Neural cell (in vitro differentiated cells): ENCODE data around the gene CSAD. TPM values are rescaled to one million over a fixed set of nuclear protein-coding genes. Genes with fewer than 3 reads are reported as not detected.
"Not testable (repeated sequence)": the region's sequence is repeated elsewhere in the genome, so short reads cannot be mapped to it uniquely, and the experiment has no call there.

ENCODE experiments used
- H2AFZ ChIP-seq: fragments of 200-600, 300-800 bp; sonication (generic), shearing (Covaris generic); 2 replicates; pipeline ENCODE4 v1.6.0; 2014; ENCODE audit warnings: low read depth, mild to moderate bottlenecking, antibody characterized with exemption, low read length, moderate library complexity
- H3F3A ChIP-seq: fragments of 200-600 bp; shearing (Covaris generic); 2 replicates; pipeline ENCODE4 v1.6.1; 2016; ENCODE audit warnings: mild to moderate bottlenecking, moderate library complexity, mixed read lengths, antibody characterized with exemption, low read length; ENCODE audit not compliant: insufficient read depth, poor library complexity, severe bottlenecking
- H3K27ac ChIP-seq: fragments of 200-600, 300-800 bp; sonication (generic), shearing (Covaris generic); 2 replicates; pipeline ENCODE4 v1.5.1; 2014; ENCODE audit warnings: mild to moderate bottlenecking, low read length, moderate library complexity
- H3K27me3 ChIP-seq: fragments of 300-800, 200-600 bp; sonication (generic), shearing (Covaris generic); 2 replicates; pipeline ENCODE4 v1.6.0; 2014; ENCODE audit warnings: mild to moderate bottlenecking, low read depth, low read length, moderate library complexity; ENCODE audit not compliant: insufficient read depth
- H3K36me3 ChIP-seq: fragments of 300-800, 200-600 bp; sonication (generic), shearing (Covaris generic); 2 replicates; pipeline ENCODE4 v1.5.1; 2014; ENCODE audit warnings: mild to moderate bottlenecking, antibody characterized with exemption, low read length, moderate library complexity; ENCODE audit not compliant: insufficient read depth
- H3K4me2 ChIP-seq: fragments of 300-800, 200-600 bp; sonication (generic), shearing (Covaris generic); 2 replicates; pipeline ENCODE4 v1.6.0; 2014; ENCODE audit warnings: mild to moderate bottlenecking, low read length
- H3K4me3 ChIP-seq: fragments of 300-800, 200-600 bp; sonication (generic), shearing (Covaris generic); 2 replicates; pipeline ENCODE4 v1.5.1; 2014; ENCODE audit warnings: mild to moderate bottlenecking, low read length, moderate library complexity
- H3K79me2 ChIP-seq: fragments of 200-600 bp; shearing (Covaris generic); replicated peaks from 2 replicates; pipeline ENCODE4 v1.6.0; 2014; ENCODE audit warnings: mild to moderate bottlenecking, low read length, moderate library complexity; ENCODE audit not compliant: insufficient read depth
- H3K9ac ChIP-seq: fragments of 300-800, 200-600 bp; sonication (generic), shearing (Covaris generic); 2 replicates; pipeline ENCODE4 v1.6.1; 2016; ENCODE audit warnings: mild to moderate bottlenecking, low read length, mixed read lengths
- H3K9me2 ChIP-seq: fragments of 200-600 bp; shearing (Covaris generic); 2 replicates; pipeline ENCODE4 v1.6.1; 2016; ENCODE audit warnings: mild to moderate bottlenecking, low read length, mixed read lengths; ENCODE audit not compliant: insufficient read depth
- H3K9me3 ChIP-seq: fragments of 200-600, 300-800 bp; sonication (generic), shearing (Covaris generic); 2 replicates; pipeline ENCODE4 v1.6.1; 2016; ENCODE audit warnings: mild to moderate bottlenecking, mixed run types, low read length, moderate library complexity, mixed read lengths
- H4K20me1 ChIP-seq: fragments of 200-600 bp; shearing (Covaris generic); 2 replicates; pipeline ENCODE4 v1.6.1; 2016; ENCODE audit warnings: mild to moderate bottlenecking, mixed run types; ENCODE audit not compliant: insufficient read depth
- EP300 ChIP-seq: fragments of 450-650 bp; conservative IDR thresholded peaks from 2 replicates; pipeline ENCODE4 v1.6.1; 2014; ENCODE audit warnings: antibody characterized with exemption, mild to moderate bottlenecking, moderate library complexity; ENCODE audit not compliant: poor library complexity, severe bottlenecking
- EZH2 ChIP-seq: fragments of 200-600, 300-800 bp; shearing (Covaris generic), sonication (generic); IDR thresholded peaks from 2 replicates; pipeline ENCODE4 v1.6.1; 2014; ENCODE audit warnings: antibody characterized with exemption, low read length, borderline replicate concordance, mild to moderate bottlenecking; ENCODE audit not compliant: insufficient read depth, poor library complexity, severe bottlenecking
- MXI1 ChIP-seq: fragments of 450-650 bp; conservative IDR thresholded peaks from 2 replicates; pipeline ENCODE4 v1.6.1; 2014; ENCODE audit warnings: antibody characterized with exemption, mild to moderate bottlenecking; ENCODE audit not compliant: poor library complexity, severe bottlenecking
- POLR2AphosphoS5 ChIP-seq: IDR thresholded peaks from 2 replicates; pipeline ENCODE4 v1.6.1; 2012
- RAD21 ChIP-seq: fragments of 450-650 bp; conservative IDR thresholded peaks from 2 replicates; pipeline ENCODE4 v1.6.1; 2014; ENCODE audit warnings: antibody characterized with exemption, mild to moderate bottlenecking, moderate library complexity
- SMC3 ChIP-seq: fragments of 450-650 bp; conservative IDR thresholded peaks from 2 replicates; pipeline ENCODE4 v1.6.1; 2014; ENCODE audit warnings: antibody characterized with exemption, mild to moderate bottlenecking, moderate library complexity; ENCODE audit not compliant: poor library complexity
- TAF1 ChIP-seq: IDR thresholded peaks from 2 replicates; pipeline ENCODE4 v1.6.1; 2012; ENCODE audit warnings: low read depth
- polyA plus RNA-seq: library from polyadenylated mRNA; depleted of rRNA; stranded (reverse); fragments of >200 nt; gene quantifications from 2 replicates; pipeline ENCODE4 v1.2.3, GENCODE V29; 2014
- TF ChIP-seq, protein P1 (sequence below): fragments of 450-650 bp; IDR thresholded peaks from 2 replicates; pipeline ENCODE4 v1.5.1; 2014; ENCODE audit warnings: antibody characterized with exemption, mild to moderate bottlenecking, moderate library complexity; ENCODE audit not compliant: poor library complexity, severe bottlenecking
- TF ChIP-seq, protein P2 (sequence below): IDR thresholded peaks from 2 replicates; pipeline ENCODE4 v1.6.1; 2012; ENCODE audit warnings: borderline replicate concordance

The CSAD gene
- polyA plus RNA-seq, 1 donor from 2014 or later, result 41.9 TPM

DNA sequence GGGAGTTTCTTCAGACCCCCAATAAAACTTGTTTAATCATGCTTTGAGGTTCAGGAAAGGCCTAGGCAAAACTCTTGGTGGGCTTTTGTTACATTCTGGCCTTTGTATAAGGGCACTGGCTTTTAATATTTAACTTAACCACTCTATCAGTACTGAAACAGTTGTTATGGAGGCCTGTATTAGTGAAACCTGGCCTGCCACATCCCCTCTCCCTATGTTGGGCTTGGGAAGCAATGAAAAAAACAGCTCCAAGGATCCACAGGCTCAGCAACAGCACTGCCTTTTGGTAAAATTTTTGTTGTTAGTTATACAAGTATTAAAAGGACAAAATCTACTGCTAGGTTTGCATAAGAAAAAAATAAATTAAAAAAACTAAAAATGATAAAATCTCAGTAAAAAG lies 66.8 kb downstream of the CSAD start:
- TF ChIP-seq, protein P1, sequence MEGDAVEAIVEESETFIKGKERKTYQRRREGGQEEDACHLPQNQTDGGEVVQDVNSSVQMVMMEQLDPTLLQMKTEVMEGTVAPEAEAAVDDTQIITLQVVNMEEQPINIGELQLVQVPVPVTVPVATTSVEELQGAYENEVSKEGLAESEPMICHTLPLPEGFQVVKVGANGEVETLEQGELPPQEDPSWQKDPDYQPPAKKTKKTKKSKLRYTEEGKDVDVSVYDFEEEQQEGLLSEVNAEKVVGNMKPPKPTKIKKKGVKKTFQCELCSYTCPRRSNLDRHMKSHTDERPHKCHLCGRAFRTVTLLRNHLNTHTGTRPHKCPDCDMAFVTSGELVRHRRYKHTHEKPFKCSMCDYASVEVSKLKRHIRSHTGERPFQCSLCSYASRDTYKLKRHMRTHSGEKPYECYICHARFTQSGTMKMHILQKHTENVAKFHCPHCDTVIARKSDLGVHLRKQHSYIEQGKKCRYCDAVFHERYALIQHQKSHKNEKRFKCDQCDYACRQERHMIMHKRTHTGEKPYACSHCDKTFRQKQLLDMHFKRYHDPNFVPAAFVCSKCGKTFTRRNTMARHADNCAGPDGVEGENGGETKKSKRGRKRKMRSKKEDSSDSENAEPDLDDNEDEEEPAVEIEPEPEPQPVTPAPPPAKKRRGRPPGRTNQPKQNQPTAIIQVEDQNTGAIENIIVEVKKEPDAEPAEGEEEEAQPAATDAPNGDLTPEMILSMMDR, result no peak
- TF ChIP-seq EP300, result no peak
- no peak for TF ChIP-seq RAD21
- no peak for TF ChIP-seq MXI1
- TF ChIP-seq POLR2AphosphoS5, result no peak
- TF ChIP-seq EZH2, result no peak
- TF ChIP-seq, protein P2, sequence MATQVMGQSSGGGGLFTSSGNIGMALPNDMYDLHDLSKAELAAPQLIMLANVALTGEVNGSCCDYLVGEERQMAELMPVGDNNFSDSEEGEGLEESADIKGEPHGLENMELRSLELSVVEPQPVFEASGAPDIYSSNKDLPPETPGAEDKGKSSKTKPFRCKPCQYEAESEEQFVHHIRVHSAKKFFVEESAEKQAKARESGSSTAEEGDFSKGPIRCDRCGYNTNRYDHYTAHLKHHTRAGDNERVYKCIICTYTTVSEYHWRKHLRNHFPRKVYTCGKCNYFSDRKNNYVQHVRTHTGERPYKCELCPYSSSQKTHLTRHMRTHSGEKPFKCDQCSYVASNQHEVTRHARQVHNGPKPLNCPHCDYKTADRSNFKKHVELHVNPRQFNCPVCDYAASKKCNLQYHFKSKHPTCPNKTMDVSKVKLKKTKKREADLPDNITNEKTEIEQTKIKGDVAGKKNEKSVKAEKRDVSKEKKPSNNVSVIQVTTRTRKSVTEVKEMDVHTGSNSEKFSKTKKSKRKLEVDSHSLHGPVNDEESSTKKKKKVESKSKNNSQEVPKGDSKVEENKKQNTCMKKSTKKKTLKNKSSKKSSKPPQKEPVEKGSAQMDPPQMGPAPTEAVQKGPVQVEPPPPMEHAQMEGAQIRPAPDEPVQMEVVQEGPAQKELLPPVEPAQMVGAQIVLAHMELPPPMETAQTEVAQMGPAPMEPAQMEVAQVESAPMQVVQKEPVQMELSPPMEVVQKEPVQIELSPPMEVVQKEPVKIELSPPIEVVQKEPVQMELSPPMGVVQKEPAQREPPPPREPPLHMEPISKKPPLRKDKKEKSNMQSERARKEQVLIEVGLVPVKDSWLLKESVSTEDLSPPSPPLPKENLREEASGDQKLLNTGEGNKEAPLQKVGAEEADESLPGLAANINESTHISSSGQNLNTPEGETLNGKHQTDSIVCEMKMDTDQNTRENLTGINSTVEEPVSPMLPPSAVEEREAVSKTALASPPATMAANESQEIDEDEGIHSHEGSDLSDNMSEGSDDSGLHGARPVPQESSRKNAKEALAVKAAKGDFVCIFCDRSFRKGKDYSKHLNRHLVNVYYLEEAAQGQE, result no peak
- TF ChIP-seq TAF1, result no peak
- no peak for TF ChIP-seq SMC3

DNA sequence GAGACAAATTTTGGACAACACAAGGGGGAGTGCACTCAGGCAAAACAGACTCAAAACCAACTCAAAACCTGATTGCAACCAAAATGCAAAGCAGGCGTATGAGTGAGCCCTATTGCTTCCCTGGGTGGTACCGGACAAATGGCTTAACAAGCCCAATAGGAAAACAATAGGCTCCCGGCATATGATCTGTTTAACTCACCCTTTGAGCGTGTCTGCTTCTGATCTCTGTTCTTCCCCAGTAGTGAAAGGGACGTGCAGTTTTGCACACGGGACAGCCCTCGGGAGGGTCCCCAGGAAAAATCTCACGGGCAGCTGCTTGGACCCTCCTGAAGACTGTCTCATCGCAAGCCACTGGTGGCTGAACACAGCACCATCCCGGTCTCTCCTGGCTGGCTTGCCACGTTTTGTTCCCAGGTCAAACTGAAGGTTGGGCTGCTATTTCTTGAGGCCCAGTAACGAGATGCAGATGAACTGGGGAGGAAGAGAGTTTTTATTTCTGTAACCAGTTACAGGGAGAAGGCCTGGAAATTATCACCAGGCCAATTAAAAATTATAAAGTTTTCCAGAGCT lies 67.5 kb downstream of the CSAD start:
- Histone ChIP-seq H3K79me2 (no peaks in the 10 kb centered on the region), H3K36me3 (no peaks in the 10 kb centered on the region), H4K20me1 (no peaks in the 10 kb centered on the region), H3K9me3 (no peaks in the 10 kb centered on the region), H3K9ac (no peak overlapping the region), H3K4me3 (no peak overlapping the region), H3K4me2 (no peak overlapping the region), H3F3A (no peaks in the 10 kb centered on the region), H3K27ac (no peak overlapping the region), H3K27me3 (no peaks in the 10 kb centered on the region), H2AFZ (no peak overlapping the region), H3K9me2 (no peaks in the 10 kb centered on the region)
- no peak for TF ChIP-seq POLR2AphosphoS5
- no peak for TF ChIP-seq MXI1
- no peak for TF ChIP-seq EZH2
- TF ChIP-seq, protein P1, result no peak

More for the DNA sequence above, 66.8 kb downstream of the CSAD start:
- Histone ChIP-seq H3K9me3 (no peaks in the 10 kb centered on the region), H3K27me3 (no peaks in the 10 kb centered on the region), H4K20me1 (no peaks in the 10 kb centered on the region), H3K4me2 (no peak overlapping the region), H3K9me2 (no peaks in the 10 kb centered on the region), H3K9ac (no peak overlapping the region), H3K27ac (no peak overlapping the region), H3K79me2 (no peaks in the 10 kb centered on the region), H3K4me3 (no peak overlapping the region), H2AFZ (no peak overlapping the region), H3K36me3 (no peaks in the 10 kb centered on the region), H3F3A (no peaks in the 10 kb centered on the region)

DNA sequence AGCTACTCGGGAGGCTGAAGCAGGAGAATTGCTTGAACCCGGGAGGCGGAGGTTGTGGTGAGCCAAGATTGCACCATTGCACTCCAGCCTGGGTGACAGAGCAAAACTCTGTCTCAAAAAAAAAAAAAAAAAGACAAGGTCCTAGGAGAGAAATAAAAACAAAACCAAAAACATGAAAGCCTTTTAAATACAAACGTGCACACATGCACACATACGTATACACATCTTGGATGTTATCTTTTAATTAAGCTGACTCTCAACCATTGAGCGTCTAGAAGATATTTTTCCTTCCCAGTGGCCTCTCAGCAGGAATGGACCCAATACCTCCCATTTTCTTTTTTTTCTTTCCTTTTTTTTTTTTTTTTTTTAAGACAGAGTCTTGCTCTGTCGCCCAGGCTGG lies 68.3 kb downstream of the CSAD start:
- H3K9me2 ChIP-seq, H3K27me3 ChIP-seq, H3K36me3 ChIP-seq, H3K4me2 ChIP-seq, H3K27ac ChIP-seq, H3K9me3 ChIP-seq, H3K79me2 ChIP-seq, H3F3A ChIP-seq, H3K9ac ChIP-seq, H2AFZ ChIP-seq, H4K20me1 ChIP-seq, H3K4me3 ChIP-seq: not testable (repeated sequence)
